KMS-11 (cell line): Measurements from ENCODE around the gene USP10.

Experiments used
- H2AFZ ChIP-seq: fragments of 200-600 bp; sonication (generic); 2 replicates; pipeline ENCODE4 v1.6.1; 2016; ENCODE audit warnings: antibody characterized with exemption, mixed run types, low read depth
- H3K27ac ChIP-seq: fragments of 200-600 bp; sonication (generic); 2 replicates; pipeline ENCODE4 v1.6.1; 2016; ENCODE audit warnings: mild to moderate bottlenecking, mixed run types
- H3K27me3 ChIP-seq: fragments of 200-600 bp; sonication (generic); 2 replicates; pipeline ENCODE4 v1.6.1; 2017; ENCODE audit warnings: mild to moderate bottlenecking, low read depth, mixed run types, moderate library complexity; ENCODE audit not compliant: insufficient read depth
- H3K36me3 ChIP-seq: fragments of 200-600 bp; sonication (generic); 2 replicates; pipeline ENCODE4 v1.6.1; 2017; ENCODE audit warnings: mild to moderate bottlenecking, mixed run types; ENCODE audit not compliant: insufficient read depth
- H3K4me1 ChIP-seq: fragments of 200-600 bp; sonication (generic); 2 replicates; pipeline ENCODE4 v1.6.1; 2016; ENCODE audit warnings: mild to moderate bottlenecking, low read depth, mixed run types; ENCODE audit not compliant: poor library complexity, severe bottlenecking
- H3K4me2 ChIP-seq: fragments of 200-600 bp; sonication (generic); 2 replicates; pipeline ENCODE4 v1.7.0; 2016; ENCODE audit warnings: mild to moderate bottlenecking, mixed run types
- H3K4me3 ChIP-seq: fragments of 200-600 bp; sonication (generic); IDR thresholded peaks from 2 replicates; pipeline ENCODE4 v1.6.1; 2017; ENCODE audit warnings: low read depth, low read length, mixed read lengths; ENCODE audit not compliant: insufficient read depth
- H3K79me2 ChIP-seq: fragments of 200-600 bp; sonication (generic); 2 replicates; pipeline ENCODE4 v1.6.1; 2016; ENCODE audit warnings: low read depth, mixed run types; ENCODE audit not compliant: insufficient read depth
- H3K9ac ChIP-seq: fragments of 200-600 bp; sonication (generic); 2 replicates; pipeline ENCODE4 v1.6.1; 2016; ENCODE audit warnings: mild to moderate bottlenecking, mixed run types
- H4K20me1 ChIP-seq: fragments of 200-600 bp; sonication (generic); 2 replicates; pipeline ENCODE4 v1.6.1; 2016; ENCODE audit warnings: mild to moderate bottlenecking, mixed run types; ENCODE audit not compliant: insufficient read depth
- TF ChIP-seq, protein P1 (sequence below): fragments of 200-600 bp; sonication (generic); conservative IDR thresholded peaks from 2 replicates; pipeline ENCODE4 v1.6.1; 2017; ENCODE audit warnings: low read depth, mild to moderate bottlenecking, antibody characterized with exemption, low read length, moderate library complexity, mixed read lengths

USP10 gene

DNA sequence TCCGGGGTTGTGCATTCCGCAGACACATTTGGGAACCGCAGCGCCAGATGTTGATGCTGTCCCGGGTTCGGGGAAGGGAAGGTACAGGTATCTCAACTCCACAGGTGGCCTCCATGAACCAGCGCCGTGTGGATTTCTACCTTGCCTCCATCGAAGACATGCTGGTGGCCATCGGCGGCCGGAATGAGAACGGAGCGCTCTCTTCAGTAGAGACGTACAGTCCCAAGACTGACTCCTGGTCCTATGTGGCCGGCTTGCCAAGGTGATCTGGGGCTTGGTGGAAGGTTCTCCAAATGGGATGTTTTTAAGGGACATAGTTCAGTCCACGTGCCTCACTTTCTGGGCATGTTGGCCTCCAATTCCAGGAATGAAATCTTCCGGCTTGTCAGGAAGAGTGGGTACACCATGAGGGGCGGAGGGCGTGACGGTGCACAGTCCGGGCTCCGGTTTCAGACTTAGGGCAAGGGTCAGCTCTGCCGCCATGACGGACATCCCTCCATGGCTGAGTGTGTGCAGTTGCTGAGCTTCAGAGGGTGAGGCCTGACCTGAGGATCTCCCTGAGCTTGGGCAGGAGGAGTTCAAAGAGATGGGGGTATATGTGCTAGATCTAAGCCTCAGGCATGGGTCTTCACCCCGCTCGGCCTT lies 40.0 kb upstream of the USP10 start:
- Histone ChIP-seq H3K4me1 (no peaks in the 10 kb centered on the region), H3K27ac (no peak overlapping the region), H2AFZ (no peak overlapping the region), H3K36me3 (no peaks in the 10 kb centered on the region; the same call in 1 of the 2 replicates), H4K20me1 (no peaks in the 10 kb centered on the region), H3K79me2 (no peaks in the 10 kb centered on the region), H3K9ac (no peak overlapping the region), H3K27me3 (no peaks in the 10 kb centered on the region), H3K4me3 (no peak overlapping the region), H3K4me2 (no peak overlapping the region)
- TF ChIP-seq, protein P1, sequence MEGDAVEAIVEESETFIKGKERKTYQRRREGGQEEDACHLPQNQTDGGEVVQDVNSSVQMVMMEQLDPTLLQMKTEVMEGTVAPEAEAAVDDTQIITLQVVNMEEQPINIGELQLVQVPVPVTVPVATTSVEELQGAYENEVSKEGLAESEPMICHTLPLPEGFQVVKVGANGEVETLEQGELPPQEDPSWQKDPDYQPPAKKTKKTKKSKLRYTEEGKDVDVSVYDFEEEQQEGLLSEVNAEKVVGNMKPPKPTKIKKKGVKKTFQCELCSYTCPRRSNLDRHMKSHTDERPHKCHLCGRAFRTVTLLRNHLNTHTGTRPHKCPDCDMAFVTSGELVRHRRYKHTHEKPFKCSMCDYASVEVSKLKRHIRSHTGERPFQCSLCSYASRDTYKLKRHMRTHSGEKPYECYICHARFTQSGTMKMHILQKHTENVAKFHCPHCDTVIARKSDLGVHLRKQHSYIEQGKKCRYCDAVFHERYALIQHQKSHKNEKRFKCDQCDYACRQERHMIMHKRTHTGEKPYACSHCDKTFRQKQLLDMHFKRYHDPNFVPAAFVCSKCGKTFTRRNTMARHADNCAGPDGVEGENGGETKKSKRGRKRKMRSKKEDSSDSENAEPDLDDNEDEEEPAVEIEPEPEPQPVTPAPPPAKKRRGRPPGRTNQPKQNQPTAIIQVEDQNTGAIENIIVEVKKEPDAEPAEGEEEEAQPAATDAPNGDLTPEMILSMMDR, result no peak

DNA sequence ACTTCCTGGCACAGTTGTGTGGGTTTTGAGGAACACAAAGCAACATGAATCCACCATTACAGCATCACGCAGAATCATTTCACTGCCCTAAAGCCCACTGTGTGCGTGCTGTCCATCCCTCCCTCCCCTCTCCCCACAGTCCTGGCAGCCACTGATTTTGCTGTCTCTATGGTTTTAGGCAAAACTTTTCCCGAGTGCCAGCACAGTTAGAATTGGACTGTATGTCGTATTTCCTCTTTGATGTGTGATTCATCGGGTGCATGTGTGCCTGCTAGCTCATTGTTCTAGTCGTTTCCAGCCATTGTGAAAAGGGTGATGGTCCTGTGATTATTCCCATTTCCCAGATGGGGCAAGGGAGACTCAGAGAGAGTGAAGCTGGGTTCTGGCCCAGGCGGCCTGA lies 38.8 kb upstream of the USP10 start:
- Histone ChIP-seq H3K9ac (no peak overlapping the region), H3K36me3 (no peaks in the 10 kb centered on the region; the same call in 1 of the 2 replicates), H3K4me2 (no peak overlapping the region), H3K27me3 (no peaks in the 10 kb centered on the region), H3K4me1 (no peaks in the 10 kb centered on the region), H4K20me1 (no peaks in the 10 kb centered on the region), H3K79me2 (no peaks in the 10 kb centered on the region), H3K27ac (no peak overlapping the region), H3K4me3 (no peak overlapping the region), H2AFZ (no peak overlapping the region)
- TF ChIP-seq, protein P1, result no peak

DNA sequence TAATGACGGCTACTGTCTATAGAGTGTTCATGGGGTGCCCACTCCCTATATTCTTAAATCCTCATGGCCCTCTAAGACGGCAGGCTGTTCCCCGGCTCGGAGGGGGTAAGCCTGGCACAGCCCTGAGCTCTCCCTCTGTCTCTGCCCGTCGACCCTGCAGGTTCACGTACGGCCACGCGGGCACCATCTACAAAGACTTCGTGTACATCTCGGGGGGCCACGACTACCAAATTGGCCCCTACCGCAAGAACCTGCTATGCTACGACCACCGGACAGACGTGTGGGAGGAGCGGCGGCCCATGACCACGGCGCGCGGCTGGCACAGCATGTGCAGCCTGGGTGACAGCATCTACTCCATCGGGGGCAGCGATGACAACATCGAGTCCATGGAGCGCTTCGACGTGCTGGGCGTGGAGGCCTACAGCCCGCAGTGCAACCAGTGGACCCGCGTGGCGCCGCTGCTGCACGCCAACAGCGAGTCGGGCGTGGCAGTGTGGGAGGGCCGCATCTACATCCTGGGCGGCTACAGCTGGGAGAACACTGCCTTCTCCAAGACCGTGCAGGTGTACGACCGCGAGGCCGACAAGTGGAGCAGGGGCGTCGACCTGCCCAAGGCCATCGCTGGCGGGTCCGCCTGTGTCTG lies 38.3 kb upstream of the USP10 start:
- H3K79me2 ChIP-seq, result no peaks in the 10 kb centered on the region
- H3K9ac ChIP-seq, result no peak overlapping the region
- H3K36me3 ChIP-seq, result no peaks in the 10 kb centered on the region; the same call in 1 of the 2 replicates
- H4K20me1 ChIP-seq, result no peaks in the 10 kb centered on the region
- H3K27ac ChIP-seq, result no peak overlapping the region
- no peak overlapping the region for H2AFZ ChIP-seq
- H3K4me1 ChIP-seq, result no peaks in the 10 kb centered on the region
- H3K4me2 ChIP-seq, result no peak overlapping the region
- H3K27me3 ChIP-seq, result no peaks in the 10 kb centered on the region
- H3K4me3 ChIP-seq, result no peak overlapping the region
- TF ChIP-seq, protein P1, result no peak

DNA sequence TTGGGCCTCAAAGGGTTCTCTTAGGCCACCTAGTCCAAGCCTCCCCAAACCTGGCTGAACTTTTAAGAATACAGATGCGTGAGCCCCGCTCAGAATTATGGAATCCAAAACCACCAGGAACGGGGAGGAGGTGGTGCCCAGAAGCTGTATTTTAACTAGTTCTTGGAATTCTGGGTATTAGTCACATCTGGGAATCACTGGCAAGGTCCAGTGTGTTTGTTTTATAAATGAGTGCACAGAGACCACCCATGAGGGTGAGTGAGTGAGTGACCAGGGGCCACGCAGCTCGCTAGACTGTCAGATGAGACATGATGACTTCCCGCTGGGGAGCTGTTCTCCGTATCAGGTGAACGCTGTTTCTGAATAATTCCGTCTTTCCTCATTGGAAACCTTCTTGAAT lies 37.3 kb upstream of the USP10 start:
- Histone ChIP-seq H3K36me3 (no peaks in the 10 kb centered on the region; the same call in 1 of the 2 replicates), H3K79me2 (no peaks in the 10 kb centered on the region), H3K4me3 (no peak overlapping the region), H3K27ac (no peak overlapping the region), H4K20me1 (no peaks in the 10 kb centered on the region), H2AFZ (no peak overlapping the region), H3K4me2 (no peak overlapping the region), H3K9ac (no peak overlapping the region), H3K4me1 (no peaks in the 10 kb centered on the region), H3K27me3 (no peaks in the 10 kb centered on the region)
- TF ChIP-seq, protein P1, result no peak
